GM12878 (cell line): Measurements from ENCODE around the gene FARS2.

ENCODE experiments used
- EZH2 ChIP-seq: IDR thresholded peaks from 2 replicates; pipeline ENCODE4 v1.6.1; 2012; ENCODE audit warnings: low read depth, mild to moderate bottlenecking, control low read depth, inconsistent platforms, low read length, borderline replicate concordance; ENCODE audit not compliant: control insufficient read depth
- POLR2AphosphoS5 ChIP-seq: IDR thresholded peaks from 2 replicates; pipeline ENCODE4 v1.6.1; 2011; ENCODE audit warnings: mild to moderate bottlenecking, low read length, inconsistent platforms

- TF ChIP-seq EZH2: no peak
- TF ChIP-seq POLR2AphosphoS5: no peak
These were observed 308.2 kb downstream of the FARS2 start for GRCh38 chr6:5569491-5569890.
